HepG2 (cell line): ENCODE measurements around the gene SLC16A6. TPM values are rescaled to one million over a fixed set of nuclear protein-coding genes. Genes with fewer than 3 reads are reported as not detected.

ENCODE experiments used
- ATAC-seq: fragments of 200-7000 bp; cut with Tn5 transposase; 3 replicates; pipeline ENCODE4 v1.9.1; 2020; ENCODE audit warnings: mild to moderate bottlenecking, moderate library complexity
- BruUV-seq: library from RNA; stranded (reverse); fragments of 400-500 nt; replicated peaks from 2 replicates; lab custom pipeline; 2021; lab: Mats Ljungman, UMichigan
- CTCF ChIA-PET: fragments of 300-600 bp; formaldehyde crosslinking; extraction: SDS; loops from one replicate; lab custom pipeline; 2021; ENCODE audit warnings: low total read pairs, inconsistent platforms, low intra/inter-chr PET ratio; lab: Yijun Ruan, JAX
- POLR2A ChIA-PET: fragments of 350-600 bp; sonication (Branson Sonifier 250); formaldehyde crosslinking; loops from one replicate; lab custom pipeline; 2020; ENCODE audit warnings: antibody characterized with exemption, inconsistent platforms; lab: Yijun Ruan, JAX
- DNase-seq: peaks from one replicate; pipeline ENCODE4 v3.0.0-alpha.2; 2015; ENCODE audit warnings: low spot score
- FAIRE-seq: peaks from 3 replicates; lab custom pipeline; 2011; peaks lifted over from hg19 to GRCh38; lab: Jason Lieb, UNC
- H2AFZ ChIP-seq: one replicate; pipeline ENCODE4 v1.6.1; 2011; ENCODE audit warnings: low read length, inconsistent platforms
- H3K27ac ChIP-seq: fragments of 300-600 bp; 3 replicates; pipeline ENCODE4 v1.8.0; 2011; ENCODE audit warnings: mixed run types, mild to moderate bottlenecking, mixed read lengths, low read length, inconsistent platforms; ENCODE audit not compliant: insufficient read depth; ENCODE audit errors: extremely low read length
- H3K27me3 ChIP-seq, 2 experiments: fragments of 200-600 bp in 1 of 2; 2 replicates in 1 of 2; 3 replicates in 1 of 2; pipeline versions ENCODE4 v1.6.0 to v1.8.0; 2011; ENCODE audit warnings: low read length in 2 of 2, mild to moderate bottlenecking in 2 of 2, moderate library complexity in 2 of 2, inconsistent platforms in 1 of 2; ENCODE audit not compliant: insufficient read depth in 2 of 2, control insufficient read depth in 1 of 2
- H3K36me3 ChIP-seq, 2 experiments: fragments of 200-600 bp in 1 of 2; replicated peaks in 1 of 2; 2 replicates in 1 of 2; 3 replicates in 1 of 2; pipeline versions ENCODE4 v1.5.1 to v1.8.0; 2011; ENCODE audit warnings: low read length in 2 of 2, inconsistent platforms in 1 of 2; ENCODE audit not compliant: insufficient read depth in 2 of 2, control insufficient read depth in 1 of 2
- H3K4me1 ChIP-seq: 2 replicates; pipeline ENCODE4 v1.5.1; 2012; ENCODE audit warnings: low read length, inconsistent platforms; ENCODE audit not compliant: insufficient read depth
- H3K4me2 ChIP-seq: 2 replicates; pipeline ENCODE4 v1.6.0; 2011; ENCODE audit warnings: low read depth, low read length, inconsistent platforms
- H3K4me3 ChIP-seq, 3 experiments: fragments of 200-600 bp in 1 of 3; sonication (generic), shearing (Covaris generic) in 1 of 3; replicated peaks in 1 of 3; 2 replicates each; pipeline ENCODE4 v1.5.1; 2011 to 2016; ENCODE audit warnings: low read length in 3 of 3, inconsistent platforms in 2 of 3, low read depth in 2 of 3, mild to moderate bottlenecking in 2 of 3, control low read depth in 1 of 3, mixed read lengths in 1 of 3; ENCODE audit not compliant: insufficient read depth in 1 of 3
- H3K79me2 ChIP-seq: one replicate; pipeline ENCODE4 v1.6.1; 2011; ENCODE audit warnings: low read length, inconsistent platforms; ENCODE audit not compliant: insufficient read depth
- H3K9ac ChIP-seq: 2 replicates; pipeline ENCODE4 v1.6.0; 2011; ENCODE audit warnings: mild to moderate bottlenecking, low read depth, low read length, inconsistent platforms; ENCODE audit not compliant: insufficient read depth
- H3K9me3 ChIP-seq: 2 replicates; pipeline ENCODE4 v1.5.1; 2012; ENCODE audit warnings: mild to moderate bottlenecking, low read length
- H4K20me1 ChIP-seq: 2 replicates; pipeline ENCODE4 v1.6.0; 2011; ENCODE audit warnings: inconsistent platforms, mild to moderate bottlenecking, low read length, moderate library complexity; ENCODE audit not compliant: insufficient read depth
- AKAP8 ChIP-seq: sonication (generic); formaldehyde crosslinking; IDR thresholded peaks from 2 replicates; pipeline ENCODE4 v1.5.1; 2020; ENCODE audit warnings: mild to moderate bottlenecking, missing genetic modification reagents
- ASH2L ChIP-seq: fragments of 300-600, 200-600 bp; sonication (generic); IDR thresholded peaks from 2 replicates; pipeline ENCODE4 v1.7.0; 2017; ENCODE audit warnings: low read depth, mild to moderate bottlenecking, moderate library complexity, mixed read lengths, low read length; ENCODE audit not compliant: insufficient read length
- BRD4 ChIP-seq: sonication (generic); formaldehyde crosslinking; IDR thresholded peaks from 2 replicates; pipeline ENCODE4 v1.4.0; 2020; ENCODE audit warnings: missing genetic modification reagents
- KAT7 ChIP-seq: IDR thresholded peaks from 2 replicates; pipeline ENCODE4 v1.6.1; 2018; ENCODE audit warnings: borderline replicate concordance, missing compliant biosample characterization
- NPAS2 ChIP-seq: sonication (generic); formaldehyde crosslinking; IDR thresholded peaks from 2 replicates; pipeline ENCODE4 v1.8.0; 2022; ENCODE audit warnings: mild to moderate bottlenecking, missing genetic modification reagents, borderline replicate concordance
- ONECUT2 ChIP-seq: sonication (generic); formaldehyde crosslinking; IDR thresholded peaks from 2 replicates; pipeline ENCODE4 v1.4.0; 2020; ENCODE audit warnings: missing genetic modification reagents
- ZNF205 ChIP-seq: IDR thresholded peaks from 2 replicates; pipeline ENCODE4 v1.6.1; 2018; ENCODE audit warnings: missing biosample characterization, missing genetic modification reagents
- ZNF558 ChIP-seq: sonication (generic); formaldehyde crosslinking; IDR thresholded peaks from 2 replicates; pipeline ENCODE4 v1.9.0; 2022; ENCODE audit warnings: mild to moderate bottlenecking, missing genetic modification reagents, borderline replicate concordance
- ZNF572 ChIP-seq: sonication (generic); formaldehyde crosslinking; IDR thresholded peaks from 2 replicates; pipeline ENCODE4 v1.5.1; 2020; ENCODE audit warnings: mild to moderate bottlenecking, missing genetic modification reagents
- ZNF629 ChIP-seq: sonication (generic); formaldehyde crosslinking; conservative IDR thresholded peaks from 2 replicates; pipeline ENCODE4 v1.5.0; 2020; ENCODE audit warnings: missing genetic modification reagents
- ZNF737 ChIP-seq: sonication (generic); formaldehyde crosslinking; IDR thresholded peaks from 2 replicates; pipeline ENCODE4 v1.5.0; 2020; ENCODE audit warnings: missing genetic modification reagents, mild to moderate bottlenecking, borderline replicate concordance
- WGBS: methylation state at CpG from one replicate; pipeline ENCODE4 v1.1.6; 2017; ENCODE audit warnings: low lambda C conversion rate; 5-methylcytosine and 5-hydroxymethylcytosine counted together
- in situ Hi-C: cut with HindIII; loops from 2 replicates; pipeline ENCODE4 v1.10.0; 2017; ENCODE audit warnings: low pct_unique_long_range_greater_than_20kb; ENCODE audit not compliant: extremely low pct_ligation_motif_present
- intact Hi-C: fragments of 100-400 bp; cut with micrococcal nuclease; formaldehyde crosslinking; loops from one replicate; pipeline ENCODE4 v1.10.0; 2022; ENCODE audit not compliant: unreplicated experiment
- polyA plus RNA-seq, 8 experiments: library from polyadenylated mRNA; depleted of rRNA in 3 of 8; stranded (reverse) in 7 of 8; unstranded in 1 of 8; fragments of >200 nt; fragmentation: Illumina TruSeq in 4 of 8; extraction: Trizol in 4 of 8; gene quantifications; 2 replicates each; pipeline versions ENCODE4 v1.2.1 to v1.2.3, GENCODE V29; 2011 to 2016; ENCODE audit warnings: low read depth in 4 of 8, missing spikeins in 1 of 8, mixed read lengths in 1 of 8; ENCODE audit not compliant: insufficient read depth in 1 of 8
- total RNA-seq, 5 experiments: library from RNA; depleted of rRNA; stranded (reverse); fragments of >200 nt; fragmentation: Illumina TruSeq; extraction: Trizol; gene quantifications; 2 replicates each; pipeline ENCODE4 v1.2.3, GENCODE V29; 2016; ENCODE audit warnings: low read depth in 1 of 5
- TF ChIP-seq, protein P1 (sequence below), 2 experiments: IDR thresholded peaks; 2 replicates each; pipeline ENCODE4 v1.6.1; 2011 to 2012; ENCODE audit warnings: low read length in 2 of 2, borderline replicate concordance in 1 of 2, low read depth in 1 of 2, mild to moderate bottlenecking in 1 of 2, moderate library complexity in 1 of 2
- TF ChIP-seq, protein P2 (sequence below): sonication (generic); formaldehyde crosslinking; IDR thresholded peaks from 2 replicates; pipeline ENCODE4 v1.5.0; 2020; ENCODE audit warnings: missing genetic modification reagents
- TF ChIP-seq, protein P3 (sequence below): sonication (generic); formaldehyde crosslinking; IDR thresholded peaks from 2 replicates; pipeline ENCODE4 v1.5.0; 2020; ENCODE audit warnings: mild to moderate bottlenecking, missing genetic modification reagents

Gene SLC16A6
- total and polyA plus RNA-seq, 2 of the 13 experiments (the other 11 are each of a cell fraction or from before 2014, with no cell fraction given), result 1.1 to 44.7 TPM

DNA sequence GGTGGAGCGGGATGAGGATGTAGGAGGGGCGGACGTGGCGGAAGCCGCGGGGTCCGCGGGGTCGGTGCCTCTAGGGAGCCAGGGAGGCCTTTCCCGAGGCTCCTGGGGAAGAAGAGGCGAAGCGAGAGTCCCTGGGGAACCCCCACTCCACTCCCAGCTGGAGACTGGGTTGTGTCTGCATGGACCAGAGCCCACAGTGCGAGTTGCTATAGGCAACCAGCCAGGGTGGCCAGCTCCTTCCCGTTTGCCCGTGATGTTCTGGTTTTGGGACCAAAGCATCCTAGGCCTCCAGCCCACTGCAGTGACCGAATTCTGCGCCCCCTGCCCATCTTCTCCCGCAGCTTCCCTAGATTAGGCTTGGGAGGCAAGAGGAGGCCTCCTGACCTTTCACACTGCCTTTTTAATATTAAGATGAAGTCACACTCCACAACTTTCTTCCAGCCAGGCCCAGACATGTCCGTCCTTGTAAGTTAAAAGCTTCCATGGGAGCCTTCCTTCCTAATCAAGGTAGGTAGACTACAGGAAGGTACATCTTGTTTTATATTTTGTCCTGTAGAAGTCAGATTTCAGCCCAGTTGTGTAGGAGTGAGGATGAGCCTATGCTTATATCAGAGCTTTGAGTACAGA is 42.6 kb downstream of the SLC16A6 start:
- in situ Hi-C loops, result no loop called here
- WGBS, result 2% methylated on average over 15 of the region's 19 CpGs
- FAIRE-seq (no peak), DNase-seq (no peak), ATAC-seq (no peak)
- H3K4me3 ChIP-seq, result peak overlapping the region; percentile 77 to 94 (median 80)
- H3K36me3 ChIP-seq, result peaks cover 0 to 3% of the 10 kb centered on the region in 2 experiments; a peak in 1 of 5 replicates
- H2AFZ ChIP-seq, result no peak overlapping the region
- CTCF ChIA-PET, result no interaction called here
- H3K9me3 ChIP-seq, result no peaks in the 10 kb centered on the region
- TSS peak; percentile 81 for BruUV-seq
- H3K27me3 ChIP-seq, result no peaks in the 10 kb centered on the region; a peak in 2 of 5 replicates
- H3K27ac ChIP-seq, result peak overlapping the region; percentile 47
- peaks cover 3% of the 10 kb centered on the region for H3K79me2 ChIP-seq
- no peaks in the 10 kb centered on the region for H4K20me1 ChIP-seq
- H3K4me2 ChIP-seq, result peak overlapping the region; percentile 86
- H3K9ac ChIP-seq, result peak overlapping the region; percentile 86
- peaks cover 27% of the 10 kb centered on the region for H3K4me1 ChIP-seq
- POLR2A ChIA-PET, result interaction anchor here (0.8 to 3.9 kb wide), 25 partner anchors 7 to 267 kb away, joined by 3 to 53 read pairs (median 4); partner anchors contain the start of genes PRKAR1A and WIPI1
- intact Hi-C loops, result loop anchor here (5.0 kb wide), 1 partner anchor 41 kb away; no protein-coding TSS in a partner anchor
- TF ChIP-seq, protein P1, sequence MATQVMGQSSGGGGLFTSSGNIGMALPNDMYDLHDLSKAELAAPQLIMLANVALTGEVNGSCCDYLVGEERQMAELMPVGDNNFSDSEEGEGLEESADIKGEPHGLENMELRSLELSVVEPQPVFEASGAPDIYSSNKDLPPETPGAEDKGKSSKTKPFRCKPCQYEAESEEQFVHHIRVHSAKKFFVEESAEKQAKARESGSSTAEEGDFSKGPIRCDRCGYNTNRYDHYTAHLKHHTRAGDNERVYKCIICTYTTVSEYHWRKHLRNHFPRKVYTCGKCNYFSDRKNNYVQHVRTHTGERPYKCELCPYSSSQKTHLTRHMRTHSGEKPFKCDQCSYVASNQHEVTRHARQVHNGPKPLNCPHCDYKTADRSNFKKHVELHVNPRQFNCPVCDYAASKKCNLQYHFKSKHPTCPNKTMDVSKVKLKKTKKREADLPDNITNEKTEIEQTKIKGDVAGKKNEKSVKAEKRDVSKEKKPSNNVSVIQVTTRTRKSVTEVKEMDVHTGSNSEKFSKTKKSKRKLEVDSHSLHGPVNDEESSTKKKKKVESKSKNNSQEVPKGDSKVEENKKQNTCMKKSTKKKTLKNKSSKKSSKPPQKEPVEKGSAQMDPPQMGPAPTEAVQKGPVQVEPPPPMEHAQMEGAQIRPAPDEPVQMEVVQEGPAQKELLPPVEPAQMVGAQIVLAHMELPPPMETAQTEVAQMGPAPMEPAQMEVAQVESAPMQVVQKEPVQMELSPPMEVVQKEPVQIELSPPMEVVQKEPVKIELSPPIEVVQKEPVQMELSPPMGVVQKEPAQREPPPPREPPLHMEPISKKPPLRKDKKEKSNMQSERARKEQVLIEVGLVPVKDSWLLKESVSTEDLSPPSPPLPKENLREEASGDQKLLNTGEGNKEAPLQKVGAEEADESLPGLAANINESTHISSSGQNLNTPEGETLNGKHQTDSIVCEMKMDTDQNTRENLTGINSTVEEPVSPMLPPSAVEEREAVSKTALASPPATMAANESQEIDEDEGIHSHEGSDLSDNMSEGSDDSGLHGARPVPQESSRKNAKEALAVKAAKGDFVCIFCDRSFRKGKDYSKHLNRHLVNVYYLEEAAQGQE (IDR thresholded peaks at IDR 0.05; ENCODE audit: borderline replicate concordance in 1 of 2, low read depth in 1 of 2, low read length in 2 of 2), result no peak
- TF ChIP-seq ZNF737 (CRISPR knock-in tag), result 0 out of 2 replicates have a peak, but pooled peaks have one; percentile 69
- peak; percentile 83; the same call in 1 of the 2 replicates for TF ChIP-seq ZNF572 (CRISPR knock-in tag)
- no peak for TF ChIP-seq NPAS2
- peak; percentile 40; the same call in 1 of the 2 replicates for TF ChIP-seq BRD4 (CRISPR knock-in tag)
- peak; percentile 42 for TF ChIP-seq ASH2L
- no peak for TF ChIP-seq ZNF629 (CRISPR knock-in tag)
- TF ChIP-seq ZNF558 (CRISPR knock-in tag), result 0 out of 2 replicates have a peak, but pooled peaks have one; percentile 31
- TF ChIP-seq, protein P2, sequence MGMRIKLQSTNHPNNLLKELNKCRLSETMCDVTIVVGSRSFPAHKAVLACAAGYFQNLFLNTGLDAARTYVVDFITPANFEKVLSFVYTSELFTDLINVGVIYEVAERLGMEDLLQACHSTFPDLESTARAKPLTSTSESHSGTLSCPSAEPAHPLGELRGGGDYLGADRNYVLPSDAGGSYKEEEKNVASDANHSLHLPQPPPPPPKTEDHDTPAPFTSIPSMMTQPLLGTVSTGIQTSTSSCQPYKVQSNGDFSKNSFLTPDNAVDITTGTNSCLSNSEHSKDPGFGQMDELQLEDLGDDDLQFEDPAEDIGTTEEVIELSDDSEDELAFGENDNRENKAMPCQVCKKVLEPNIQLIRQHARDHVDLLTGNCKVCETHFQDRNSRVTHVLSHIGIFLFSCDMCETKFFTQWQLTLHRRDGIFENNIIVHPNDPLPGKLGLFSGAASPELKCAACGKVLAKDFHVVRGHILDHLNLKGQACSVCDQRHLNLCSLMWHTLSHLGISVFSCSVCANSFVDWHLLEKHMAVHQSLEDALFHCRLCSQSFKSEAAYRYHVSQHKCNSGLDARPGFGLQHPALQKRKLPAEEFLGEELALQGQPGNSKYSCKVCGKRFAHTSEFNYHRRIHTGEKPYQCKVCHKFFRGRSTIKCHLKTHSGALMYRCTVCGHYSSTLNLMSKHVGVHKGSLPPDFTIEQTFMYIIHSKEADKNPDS (CRISPR knock-in tag), result 0 out of 2 replicates have a peak, but pooled peaks have one; percentile 2
- no peak for TF ChIP-seq AKAP8 (CRISPR knock-in tag)
- TF ChIP-seq ZNF205 (CRISPR knock-in tag), result no peak
- TF ChIP-seq KAT7, result peak; percentile 13; the same call in 1 of the 2 replicates
- TF ChIP-seq ONECUT2 (CRISPR knock-in tag), result no peak
- TF ChIP-seq, protein P3, sequence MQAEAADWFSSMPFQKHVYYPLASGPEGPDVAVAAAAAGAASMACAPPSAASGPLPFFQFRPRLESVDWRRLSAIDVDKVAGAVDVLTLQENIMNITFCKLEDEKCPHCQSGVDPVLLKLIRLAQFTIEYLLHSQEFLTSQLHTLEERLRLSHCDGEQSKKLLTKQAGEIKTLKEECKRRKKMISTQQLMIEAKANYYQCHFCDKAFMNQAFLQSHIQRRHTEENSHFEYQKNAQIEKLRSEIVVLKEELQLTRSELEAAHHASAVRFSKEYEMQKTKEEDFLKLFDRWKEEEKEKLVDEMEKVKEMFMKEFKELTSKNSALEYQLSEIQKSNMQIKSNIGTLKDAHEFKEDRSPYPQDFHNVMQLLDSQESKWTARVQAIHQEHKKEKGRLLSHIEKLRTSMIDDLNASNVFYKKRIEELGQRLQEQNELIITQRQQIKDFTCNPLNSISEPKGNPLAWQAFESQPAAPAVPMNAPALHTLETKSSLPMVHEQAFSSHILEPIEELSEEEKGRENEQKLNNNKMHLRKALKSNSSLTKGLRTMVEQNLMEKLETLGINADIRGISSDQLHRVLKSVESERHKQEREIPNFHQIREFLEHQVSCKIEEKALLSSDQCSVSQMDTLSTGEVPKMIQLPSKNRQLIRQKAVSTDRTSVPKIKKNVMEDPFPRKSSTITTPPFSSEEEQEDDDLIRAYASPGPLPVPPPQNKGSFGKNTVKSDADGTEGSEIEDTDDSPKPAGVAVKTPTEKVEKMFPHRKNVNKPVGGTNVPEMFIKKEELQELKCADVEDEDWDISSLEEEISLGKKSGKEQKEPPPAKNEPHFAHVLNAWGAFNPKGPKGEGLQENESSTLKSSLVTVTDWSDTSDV (CRISPR knock-in tag), result peak; percentile 69; the same call in 1 of the 2 replicates
